Activated T-cell treated with anti-CD3 and anti-CD28 coated beads for 4 hours (primary cell): Measurements from ENCODE around the gene ZNF804B.

Source experiments
- DNase-seq: peaks from one replicate; pipeline ENCODE4 v3.0.0-alpha.2; 2020

The ZNF804B gene

DNA sequence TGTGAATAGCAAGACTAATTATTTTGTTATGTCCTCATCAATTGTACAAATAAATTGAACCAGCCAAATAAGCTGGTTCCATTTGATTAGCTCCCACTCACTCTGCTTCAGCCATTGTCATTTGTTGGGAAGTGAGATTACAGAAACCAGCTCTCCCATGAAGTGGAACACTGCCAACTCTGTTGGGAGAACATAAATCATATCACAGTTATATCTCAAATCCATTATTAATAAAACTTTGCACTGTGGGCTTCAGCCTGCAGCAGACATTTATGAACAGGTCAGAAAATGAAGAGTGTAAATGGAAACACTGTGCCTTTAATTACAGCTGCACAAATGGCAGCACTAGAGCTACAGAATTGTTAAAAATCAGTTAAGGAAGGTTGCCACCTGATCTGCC, 82.7 kb downstream of the ZNF804B start:
- no peak for DNase-seq

DNA sequence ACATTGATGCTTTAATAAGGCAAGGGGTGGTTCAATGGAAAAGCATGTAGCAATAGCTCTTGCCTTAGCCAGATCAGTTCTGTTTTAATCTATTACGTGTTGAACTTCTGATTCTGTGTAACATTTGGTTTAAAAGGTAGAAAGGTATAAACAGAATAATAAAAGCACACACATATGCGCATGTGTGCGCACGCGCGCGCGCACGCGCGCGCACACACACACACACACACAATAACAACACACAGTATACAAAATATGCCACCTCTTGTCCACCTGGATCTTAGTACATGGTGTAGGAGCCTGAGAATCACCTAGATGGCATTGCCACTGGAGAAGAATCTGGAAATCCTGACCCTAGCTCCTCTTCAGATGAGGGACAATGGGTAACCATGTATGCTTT, 85.6 kb downstream of the ZNF804B start:
- DNase-seq: no peak

DNA sequence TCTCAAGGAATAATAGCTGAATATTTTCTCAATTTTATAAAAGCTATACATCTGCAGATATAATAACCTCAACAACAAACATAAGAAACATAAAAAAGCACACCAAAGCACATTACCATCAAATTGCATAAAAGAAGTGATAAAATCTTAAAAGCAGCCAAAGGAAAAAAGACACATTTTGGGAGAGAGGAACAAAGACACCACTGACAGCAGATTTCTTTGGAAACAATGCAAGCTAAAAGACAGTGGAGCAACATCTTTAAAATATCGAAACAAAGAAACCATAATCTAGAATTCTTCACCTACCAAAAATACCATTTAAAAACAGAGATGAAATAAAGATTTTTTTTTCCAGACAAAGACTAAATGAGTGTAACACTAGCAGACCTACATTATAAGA, 91.7 kb downstream of the ZNF804B start:
- DNase-seq: no peak

DNA sequence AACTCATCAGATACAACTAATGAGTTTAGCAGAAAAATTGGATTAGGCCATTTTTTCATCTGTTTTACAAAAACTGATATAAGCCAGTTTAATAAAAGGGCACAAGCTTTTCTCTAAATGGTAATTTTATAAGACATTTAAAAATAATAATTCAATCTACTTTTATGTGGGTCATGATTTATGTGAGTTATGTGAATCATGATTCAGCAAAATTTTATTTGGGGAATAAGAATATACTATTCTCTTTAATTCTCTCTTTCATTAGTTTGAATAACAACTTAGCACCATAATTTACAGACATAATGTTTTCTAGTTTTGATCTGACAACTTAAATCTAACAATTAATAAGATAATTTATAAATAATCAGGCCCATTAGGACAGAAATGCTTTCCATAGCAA, 99.8 kb downstream of the ZNF804B start:
- DNase-seq: no peak

DNA sequence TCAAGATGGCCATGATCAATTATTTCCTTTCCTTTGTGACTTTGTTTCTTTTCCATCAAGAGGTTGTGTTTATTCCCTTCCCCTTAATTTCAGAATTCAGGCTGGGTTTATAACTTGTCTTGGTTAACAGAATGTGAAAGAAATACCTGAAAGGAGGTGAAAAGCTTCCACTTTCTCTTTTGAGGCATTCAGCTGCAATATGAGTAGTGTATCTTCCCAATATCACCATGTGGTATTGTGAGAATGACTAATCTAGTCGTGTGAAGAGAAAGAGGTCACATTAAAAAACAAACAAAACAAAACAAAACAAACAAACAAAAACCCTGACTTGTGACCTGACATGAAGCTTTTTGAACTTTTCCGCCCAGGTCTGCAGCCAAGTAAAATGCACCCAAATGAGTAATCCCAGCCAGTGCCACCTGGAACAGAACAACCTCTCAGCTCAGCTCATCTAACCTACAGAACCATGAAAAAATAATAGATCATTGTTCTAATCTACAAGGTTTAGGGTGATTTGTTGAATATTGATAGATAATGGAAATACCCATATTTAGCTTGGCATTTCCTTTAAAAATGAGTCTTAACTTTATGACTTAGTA, 106.9 kb downstream of the ZNF804B start:
- no peak for DNase-seq

DNA sequence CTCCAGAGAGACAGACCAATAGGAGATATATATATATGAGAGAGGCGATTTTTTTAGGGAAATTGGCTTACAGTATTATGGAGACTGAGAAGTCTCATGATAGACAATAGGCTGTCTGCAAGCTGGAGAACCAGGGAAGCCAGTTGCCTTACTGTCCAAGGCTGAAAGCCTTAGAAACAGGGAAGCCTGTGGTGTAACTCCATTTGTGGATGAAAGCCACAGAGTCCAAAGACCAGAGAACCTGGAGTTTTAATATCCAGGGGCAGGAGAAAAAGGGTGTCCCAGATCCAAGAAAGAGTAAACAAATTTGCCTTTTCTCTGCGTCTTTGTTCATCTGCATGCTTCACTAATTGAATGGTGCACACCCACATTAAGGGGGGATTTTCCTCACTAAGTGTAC, 107.7 kb downstream of the ZNF804B start:
- DNase-seq: no peak

DNA sequence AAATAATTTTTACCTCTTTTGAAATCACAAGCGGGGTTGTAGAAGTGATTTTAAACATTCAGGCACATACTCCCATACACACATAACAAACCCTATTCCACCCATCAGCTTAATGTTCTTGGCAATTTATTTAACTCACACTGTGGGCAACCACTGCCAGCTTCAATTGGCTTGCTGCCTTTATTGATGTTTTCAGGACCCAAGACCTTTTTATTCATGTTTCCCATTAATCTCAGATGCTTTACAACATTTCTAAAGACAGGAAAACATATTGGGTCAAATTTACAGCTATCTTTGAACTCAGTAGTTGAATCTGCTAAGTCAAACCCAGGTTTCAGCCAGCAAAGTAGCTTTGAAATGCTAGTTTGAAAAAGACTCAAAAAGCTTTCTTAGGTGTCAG, 109.0 kb downstream of the ZNF804B start:
- no peak for DNase-seq

DNA sequence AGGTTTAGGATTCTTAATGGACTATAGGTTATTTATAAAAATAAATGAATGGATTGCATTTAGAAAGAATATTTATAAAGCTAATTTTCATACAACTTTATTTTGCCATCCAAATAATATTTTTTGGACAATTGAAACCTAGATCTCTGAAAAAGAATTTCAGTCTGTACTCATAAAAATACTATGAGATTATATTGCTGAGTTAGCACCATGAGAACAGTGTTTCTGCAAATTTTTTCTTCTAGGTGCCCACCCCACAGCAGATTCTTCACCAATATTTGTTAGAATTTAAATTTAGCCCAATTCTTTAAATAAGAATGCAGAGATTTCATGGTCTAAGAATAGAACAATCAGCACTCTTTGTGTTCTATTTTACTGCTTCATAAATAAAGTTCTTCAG, 121.6 kb downstream of the ZNF804B start:
- no peak for DNase-seq

DNA sequence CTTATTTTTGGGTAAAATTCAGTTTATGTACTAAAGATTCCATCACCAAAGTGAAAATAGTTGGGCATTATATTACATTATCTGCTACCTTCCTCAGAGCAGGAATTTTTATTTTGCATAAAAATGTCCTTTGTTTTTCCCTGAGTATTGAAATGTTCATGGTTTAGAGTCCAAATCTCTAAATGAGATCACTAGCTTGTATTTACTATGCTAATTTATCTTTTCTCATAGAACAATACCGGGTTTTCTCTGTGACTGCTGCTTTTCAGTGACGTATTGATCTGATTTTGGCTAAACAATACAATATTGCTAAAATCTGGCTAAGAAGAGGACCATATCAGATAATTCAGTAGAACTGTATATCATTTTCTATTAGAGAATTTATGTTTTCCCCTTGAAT, 125.6 kb downstream of the ZNF804B start:
- no peak for DNase-seq

DNA sequence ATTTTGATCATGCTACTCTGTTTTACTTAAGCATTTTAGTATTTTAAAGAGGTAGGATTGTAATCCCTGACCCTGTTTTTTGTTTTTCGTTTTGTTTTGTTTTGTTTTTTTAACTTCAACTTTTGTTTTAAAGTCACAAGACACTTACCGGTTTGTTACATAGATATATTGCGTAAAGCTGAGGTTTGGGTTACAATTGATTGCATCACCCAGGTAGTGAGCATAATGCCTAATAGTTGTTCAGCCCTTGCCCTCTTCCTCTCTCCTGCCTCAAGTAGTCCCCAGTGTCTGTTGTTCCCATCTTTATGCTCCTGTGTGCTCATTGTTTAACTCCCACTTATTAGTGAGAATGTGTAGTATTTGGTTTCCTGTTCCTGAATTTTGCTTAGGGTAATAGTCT, 129.2 kb downstream of the ZNF804B start:
- no peak for DNase-seq

DNA sequence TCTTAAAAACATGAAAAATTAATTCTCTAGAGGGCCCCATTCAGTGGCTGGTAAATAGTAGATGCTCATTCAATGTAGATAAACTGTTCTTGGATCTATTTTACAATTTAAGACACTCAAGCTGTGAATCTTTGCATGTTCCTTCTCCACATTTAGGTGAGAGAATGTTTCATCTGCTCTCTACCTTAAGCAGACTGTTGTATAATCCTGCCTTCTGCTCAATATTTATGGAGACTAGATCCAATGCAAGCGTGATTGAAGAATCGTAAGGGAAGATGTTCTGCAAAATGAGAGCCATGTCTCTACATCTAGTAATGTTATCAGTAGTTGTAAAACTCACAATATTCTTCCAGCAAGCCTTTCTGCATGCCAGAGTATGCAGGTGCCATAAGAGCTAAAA, 151.0 kb downstream of the ZNF804B start:
- no peak for DNase-seq

DNA sequence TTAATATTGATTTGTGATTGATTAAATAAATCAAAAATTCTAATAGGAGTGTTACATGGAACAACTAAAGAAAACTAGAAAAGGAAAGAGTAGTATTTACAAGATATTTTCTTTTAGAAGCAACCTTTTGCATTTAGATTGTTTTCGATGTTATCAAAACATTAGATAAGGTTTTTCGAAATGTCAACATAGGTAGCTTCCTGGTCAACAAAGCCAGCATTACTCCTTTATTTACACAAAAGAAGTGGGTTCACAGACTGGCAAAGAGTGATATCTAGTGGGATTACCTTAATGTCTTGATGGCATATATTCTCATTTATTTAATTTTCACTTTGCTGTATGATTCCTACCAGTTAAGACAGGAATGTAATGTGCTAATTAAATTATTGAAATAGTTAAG, 153.4 kb downstream of the ZNF804B start:
- DNase-seq: no peak

DNA sequence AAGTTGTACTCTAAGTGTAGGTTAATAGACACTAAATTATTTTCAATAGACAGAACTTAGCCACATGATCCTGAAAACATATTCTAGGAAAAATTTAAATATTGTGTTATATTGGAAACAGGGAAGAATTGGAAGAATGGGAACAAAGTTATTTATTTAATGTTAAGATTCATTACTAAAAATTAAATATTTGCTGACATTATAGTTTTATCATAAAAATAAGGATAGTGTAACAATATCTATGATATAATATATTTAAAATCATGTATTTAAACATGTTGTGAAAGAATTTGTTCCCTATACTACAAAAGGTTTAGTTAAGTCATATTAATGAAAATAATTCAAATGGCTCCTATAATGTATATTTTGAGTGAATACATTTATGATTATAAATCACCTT, 156.1 kb downstream of the ZNF804B start:
- DNase-seq: no peak

DNA sequence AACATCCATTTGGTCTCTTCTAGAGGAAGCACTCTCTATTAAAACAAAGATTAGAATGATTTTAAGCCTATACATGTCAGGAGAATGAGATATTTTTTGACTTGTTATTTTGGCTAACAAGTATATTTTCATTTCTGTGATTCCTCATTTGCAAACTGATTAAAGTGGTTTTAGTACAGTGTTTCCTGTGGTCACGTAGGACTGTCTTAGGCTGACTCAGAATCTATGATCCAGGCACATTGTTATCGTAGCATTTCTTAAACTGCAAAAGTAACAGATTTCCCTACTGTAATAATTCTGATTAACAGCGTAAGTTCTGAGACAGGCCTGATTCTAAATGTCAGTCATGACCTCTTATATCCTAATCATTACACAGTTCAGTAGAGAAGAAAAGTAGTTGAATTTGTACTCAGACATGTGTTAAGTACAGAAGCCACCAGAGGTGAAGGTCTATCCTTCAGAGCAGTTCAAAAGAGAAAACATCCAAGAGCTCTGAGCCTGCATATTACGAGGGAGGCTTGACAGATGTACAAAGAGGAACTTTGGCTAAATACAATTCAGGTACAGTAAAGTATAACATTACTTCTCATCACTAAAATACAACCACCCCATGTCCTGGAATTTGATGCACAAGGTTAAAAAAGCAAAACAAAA, 160.1 kb downstream of the ZNF804B start:
- no peak for DNase-seq

DNA sequence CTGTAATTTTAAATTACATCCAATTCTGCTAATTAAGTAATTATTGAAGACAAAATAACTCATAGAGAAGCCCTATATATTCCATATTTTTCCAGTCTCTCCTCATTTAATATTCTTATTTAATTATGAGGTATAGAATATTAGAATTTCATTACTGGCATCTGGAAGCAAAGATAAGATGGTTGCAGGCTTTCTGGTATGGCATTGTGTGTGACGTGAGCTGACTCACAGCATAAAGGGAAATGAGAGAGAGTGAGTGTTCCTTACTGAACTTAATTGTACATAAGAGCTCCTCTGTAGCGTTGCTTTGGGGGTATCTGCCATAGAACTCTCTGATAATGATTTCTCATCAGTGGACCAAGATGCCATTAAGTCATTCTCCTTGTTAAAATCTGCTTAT, 163.4 kb downstream of the ZNF804B start:
- DNase-seq: no peak

DNA sequence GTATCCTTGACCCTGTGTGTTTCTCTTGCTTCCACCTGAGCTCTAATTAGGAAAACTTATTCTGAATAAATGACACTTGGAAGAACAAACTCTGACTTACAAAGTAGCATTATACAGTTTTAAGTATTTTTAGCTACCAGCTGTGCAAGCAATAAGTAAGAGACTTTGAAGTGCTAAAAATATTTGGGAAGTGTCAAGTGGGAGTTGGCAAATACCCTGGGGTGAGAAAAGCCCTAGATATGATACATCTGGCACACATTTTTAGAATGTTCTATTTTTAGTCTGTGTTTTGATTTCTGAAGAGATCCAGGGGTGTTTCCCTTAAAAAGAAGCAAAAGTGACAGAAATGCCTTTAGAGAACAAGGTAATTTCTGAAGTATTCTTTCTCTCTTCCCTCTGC, 168.8 kb downstream of the ZNF804B start:
- no peak for DNase-seq

DNA sequence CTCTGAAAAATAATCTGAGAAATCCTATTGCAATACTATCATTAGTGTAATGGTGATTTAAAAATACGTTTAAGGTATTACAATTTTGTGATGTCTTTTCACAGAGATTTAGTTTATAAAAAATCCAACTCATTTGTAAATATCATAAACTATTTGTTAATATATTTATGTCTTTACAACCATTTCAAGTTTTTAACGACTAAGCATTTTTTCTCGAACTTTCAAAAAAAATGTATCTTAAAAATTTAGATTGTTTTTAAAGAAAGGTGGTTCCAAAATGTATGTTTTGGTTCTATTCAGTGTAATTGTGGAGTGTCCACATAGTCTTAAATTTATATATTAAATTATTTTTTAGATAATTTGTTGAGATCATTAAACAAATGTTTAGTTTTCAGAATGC, 170.2 kb downstream of the ZNF804B start:
- no peak for DNase-seq

DNA sequence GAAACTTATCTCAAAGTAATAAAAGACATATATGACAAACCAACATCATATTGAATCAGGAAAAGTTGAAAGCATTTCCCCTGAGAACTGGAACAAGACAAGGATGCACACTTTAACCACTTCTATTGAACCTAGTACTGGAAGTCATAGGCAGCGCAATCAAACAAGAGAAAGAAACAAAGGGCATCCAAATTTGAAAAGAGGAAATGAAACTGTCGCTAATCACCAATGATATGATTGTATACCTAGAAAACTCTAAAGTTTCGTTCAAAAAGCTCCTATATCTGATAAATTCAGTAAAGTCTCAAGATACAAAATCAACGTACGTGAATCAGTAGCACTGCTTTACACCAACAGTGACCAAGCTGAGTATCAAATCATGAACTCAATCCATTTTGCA, 173.8 kb downstream of the ZNF804B start:
- DNase-seq: no peak

DNA sequence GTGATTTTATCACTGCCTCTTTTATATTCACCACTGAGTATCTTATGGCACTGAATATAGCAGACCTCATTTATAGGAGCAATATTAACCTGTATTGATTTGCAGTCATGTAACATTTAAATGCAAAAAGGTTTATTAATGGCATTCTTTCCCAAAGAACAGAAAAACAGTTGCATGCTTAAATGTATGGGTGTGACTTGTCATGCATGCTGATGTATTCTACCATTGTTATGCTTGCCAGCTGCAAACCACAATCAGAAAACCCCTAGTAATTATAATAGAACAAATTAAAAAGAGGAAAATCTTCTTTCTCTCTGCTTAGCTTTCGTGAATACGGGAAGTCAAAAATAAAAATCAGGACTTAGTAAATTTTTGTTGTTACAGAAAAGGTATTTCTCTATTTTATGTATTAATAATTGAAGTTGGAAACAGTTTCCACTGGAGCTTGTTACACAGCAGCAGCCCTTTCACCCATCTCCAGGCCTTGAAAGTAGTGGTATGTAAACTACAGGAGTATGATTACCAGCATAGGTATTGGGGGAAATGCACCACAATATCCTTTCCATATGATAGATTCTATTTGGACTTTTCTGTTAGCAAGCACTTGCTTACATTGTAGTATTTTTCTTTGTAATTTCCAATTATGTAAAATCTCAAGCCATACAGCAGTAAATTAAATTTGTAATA, 183.5 kb downstream of the ZNF804B start:
- DNase-seq: no peak

DNA sequence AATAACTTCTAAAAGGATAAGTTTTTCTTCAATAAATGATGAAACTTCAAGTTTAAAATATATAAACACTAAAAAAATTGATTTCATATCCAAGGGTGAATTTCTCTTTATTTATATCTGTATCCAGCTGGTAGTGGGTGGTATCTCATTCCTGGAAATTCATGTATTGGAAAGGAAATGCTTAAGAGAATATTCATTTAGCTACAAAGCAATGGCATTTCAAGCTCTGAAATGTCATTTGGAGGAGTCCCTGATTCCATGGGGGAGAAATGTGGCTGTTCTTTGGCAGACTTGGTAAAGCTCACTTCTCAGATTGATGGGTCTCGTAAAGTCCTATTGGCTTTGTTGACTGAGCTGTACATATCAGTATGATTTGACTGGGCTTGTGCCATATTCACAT, 192.3 kb downstream of the ZNF804B start:
- no peak for DNase-seq

DNA sequence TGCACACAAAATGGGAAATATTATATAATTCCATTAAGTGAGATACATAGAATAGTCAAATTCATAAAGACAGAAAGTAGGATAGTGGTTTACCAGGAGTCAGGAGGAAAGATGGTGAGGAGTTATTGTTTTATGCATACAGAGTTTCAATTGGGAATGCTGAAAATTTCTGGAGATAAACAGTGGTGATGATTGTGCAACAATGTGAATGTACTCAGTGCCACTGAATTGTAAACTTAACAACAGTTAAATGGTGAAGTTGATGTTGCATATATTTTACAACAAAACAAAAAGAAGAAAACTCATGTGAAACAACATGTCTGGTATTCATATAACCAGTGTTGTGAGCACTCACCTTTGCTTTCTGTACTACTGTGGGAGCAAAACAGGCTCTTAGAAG, 204.9 kb downstream of the ZNF804B start:
- no peak for DNase-seq

DNA sequence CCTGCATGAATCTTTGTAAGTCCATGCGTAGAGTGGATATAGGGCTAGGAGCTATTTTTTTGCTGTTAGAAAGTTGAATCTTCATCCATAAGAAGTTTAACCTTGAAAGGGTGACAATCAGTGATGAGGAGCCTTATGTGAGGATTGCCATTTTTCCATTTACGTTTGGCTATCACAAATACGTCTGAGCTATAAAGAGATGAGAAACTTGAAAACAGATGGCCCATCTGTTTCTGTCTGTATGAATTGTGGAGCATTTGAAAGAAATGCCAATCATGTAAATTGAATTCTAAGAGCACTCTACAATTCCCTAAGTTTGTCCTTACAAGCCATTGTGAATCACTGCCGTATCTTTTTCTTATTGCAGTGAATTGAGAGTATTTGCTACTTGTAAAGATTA, 205.9 kb downstream of the ZNF804B start:
- no peak for DNase-seq

DNA sequence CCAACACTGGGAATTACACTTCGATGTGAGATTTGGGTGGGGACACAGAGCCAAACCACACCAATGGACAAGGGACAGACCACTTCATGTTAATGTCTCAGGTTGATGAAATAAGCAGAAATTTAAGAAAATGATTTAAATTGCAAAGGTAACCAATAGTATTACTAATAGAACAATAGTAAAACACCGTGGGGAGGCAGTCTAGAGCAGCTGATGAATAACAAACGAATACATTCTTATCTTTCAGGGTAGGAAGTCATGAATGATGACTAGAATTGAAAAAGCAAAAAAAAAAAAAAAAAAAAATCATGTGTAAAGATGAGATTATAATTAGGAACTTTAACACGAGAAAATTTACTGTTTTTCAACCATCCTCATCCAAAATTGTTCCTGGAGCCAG, 207.9 kb downstream of the ZNF804B start:
- DNase-seq: no peak

DNA sequence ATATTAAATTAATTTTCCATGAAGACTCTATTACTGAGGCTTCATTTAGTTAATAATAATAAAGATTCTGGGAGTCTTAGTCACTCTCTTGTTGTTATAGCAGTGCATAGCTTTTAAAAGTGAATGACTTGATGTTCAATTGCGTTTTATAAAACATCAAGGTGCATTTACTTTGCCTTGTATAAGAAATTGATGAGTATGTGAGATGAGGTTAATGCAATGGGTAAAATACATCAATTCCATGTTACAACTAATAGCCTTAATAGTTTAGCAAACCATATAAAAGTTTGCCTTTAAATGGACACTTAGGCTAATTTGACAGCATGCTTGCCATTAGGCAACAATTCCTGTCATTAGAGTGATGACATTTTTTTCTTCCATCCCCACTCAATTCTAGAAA, 209.7 kb downstream of the ZNF804B start:
- DNase-seq: no peak

DNA sequence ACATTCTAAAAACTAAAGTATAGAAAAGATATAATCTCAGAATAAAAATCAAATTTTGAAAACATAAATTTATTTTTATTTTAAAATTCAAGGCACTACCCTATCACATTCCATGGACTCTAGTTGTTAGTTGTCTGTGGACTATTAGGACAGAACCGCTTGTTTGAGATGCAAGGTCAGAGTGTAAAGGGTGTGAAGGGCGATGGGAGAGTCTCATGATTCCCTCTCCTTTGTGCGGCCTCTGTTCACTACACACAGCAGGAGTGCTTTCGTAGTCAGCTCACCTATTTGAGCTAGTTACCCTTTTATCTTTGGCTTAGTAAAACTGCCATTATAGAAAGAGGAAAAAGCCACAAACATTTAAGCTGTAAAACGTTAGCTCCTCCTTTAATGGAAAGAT, 225.8 kb downstream of the ZNF804B start:
- DNase-seq: no peak
